NCI-H2107 treated with DMSO at 0.1 percent for 48 hours (cell line): ENCODE data around the gene REXO1.
A peak's percentile ranks its signal among the peaks of the same experiment; 100 is the strongest.
"Not testable (repeated sequence)": the region's sequence is repeated elsewhere in the genome, so short reads cannot be mapped to it uniquely, and the experiment has no call there.

Experiments
- DNase-seq: peaks from one replicate; lab custom pipeline; 2025; ENCODE audit not compliant: unreplicated experiment; lab: John Stamatoyannopoulos, UW

The REXO1 gene

GRCh38 chr19:1877280-1877660 lies 29.0 kb upstream of the REXO1 start:
- not testable (repeated sequence) for DNase-seq

GRCh38 chr19:1876496-1877279 lies 28.4 kb upstream of the REXO1 start:
- DNase-seq = not testable (repeated sequence)

- peak; percentile 81 for DNase-seq
Measured at GRCh38 chr19:1875646-1876495, 27.6 kb upstream of the REXO1 start.

GRCh38 chr19:1875265-1875645 lies 27.0 kb upstream of the REXO1 start:
- not testable (repeated sequence) for DNase-seq

- DNase-seq = no peak
Measured at GRCh38 chr19:1874554-1875185, 26.4 kb upstream of the REXO1 start.

- DNase-seq = no peak
Measured at GRCh38 chr19:1873524-1874473, 25.5 kb upstream of the REXO1 start.

- DNase-seq = no peak
Measured at GRCh38 chr19:1872807-1873523, 24.7 kb upstream of the REXO1 start.

- DNase-seq = no peak
Measured at GRCh38 chr19:1871630-1872029, 23.3 kb upstream of the REXO1 start.

- no peak for DNase-seq
Measured at GRCh38 chr19:1871140-1871597, 22.9 kb upstream of the REXO1 start.

GRCh38 chr19:1868971-1869370 lies 20.7 kb upstream of the REXO1 start:
- DNase-seq = no peak

GRCh38 chr19:1867349-1867724 lies 19.1 kb upstream of the REXO1 start:
- no peak for DNase-seq

GRCh38 chr19:1866693-1867348 lies 18.5 kb upstream of the REXO1 start:
- no peak for DNase-seq

GRCh38 chr19:1865172-1866010 lies 17.1 kb upstream of the REXO1 start:
- DNase-seq = no peak

- peak; percentile 15 for DNase-seq
Measured at GRCh38 chr19:1864480-1865171, 16.3 kb upstream of the REXO1 start.

GRCh38 chr19:1863638-1864479 lies 15.6 kb upstream of the REXO1 start:
- DNase-seq = peak; percentile 48

GRCh38 chr19:1863328-1863637 lies 15.0 kb upstream of the REXO1 start, which contains the start of gene KLF16:
KLF16 (minus strand) TSS chr19:1863579; CDS start chr19:1863497, 82 bp downstream.
- DNase-seq = no peak
